CD4-positive, alpha-beta T cell (primary cell): ENCODE data around the gene TH. TPM values are rescaled to one million over a fixed set of nuclear protein-coding genes. Genes with fewer than 3 reads are reported as not detected.

ENCODE experiments used
- ATAC-seq: fragments of 200-7000 bp; cut with Tn5 transposase; one replicate; pipeline ENCODE4 v1.10.0; 2022; ENCODE audit warnings: mild to moderate bottlenecking; ENCODE audit not compliant: poor library complexity
- CTCF ChIA-PET: fragments of 350-600 bp; sonication (Branson Sonifier 250); formaldehyde crosslinking; loops from one replicate; lab custom pipeline; 2021; ENCODE audit warnings: antibody characterized with exemption, inconsistent platforms; lab: Charles Lee
- POLR2A ChIA-PET: fragments of 350-600 bp; sonication (Branson Sonifier 250); formaldehyde crosslinking; loops from one replicate; lab custom pipeline; 2021; ENCODE audit warnings: antibody characterized with exemption, inconsistent platforms; lab: Charles Lee
- DNase-seq, 14 experiments: peaks; one replicate each; pipeline ENCODE4 v3.0.0-alpha.2; 2013 to 2020; ENCODE audit warnings: mixed read lengths in 2 of 14
- H3K27ac ChIP-seq, 2 donors: one replicate each; pipeline versions ENCODE4 v1.5.1 to v1.7.0; 2013; ENCODE audit warnings: low read length in 2 of 2, low read depth in 1 of 2, mild to moderate bottlenecking in 1 of 2
- H3K27me3 ChIP-seq, 2 experiments: 1 replicate in 1 of 2; 2 replicates in 1 of 2; pipeline versions ENCODE4 v1.6.1 to v1.7.0; 2013; ENCODE audit warnings: low read length in 2 of 2, control low read depth in 1 of 2, mild to moderate bottlenecking in 1 of 2, moderate library complexity in 1 of 2; ENCODE audit not compliant: insufficient read depth in 2 of 2, control insufficient read depth in 1 of 2
- H3K36me3 ChIP-seq: one replicate; pipeline ENCODE4 v1.6.1; 2013; ENCODE audit warnings: low read length, control low read depth; ENCODE audit not compliant: insufficient read depth
- H3K4me1 ChIP-seq: one replicate; pipeline ENCODE4 v1.6.1; 2013; ENCODE audit warnings: low read length, control low read depth; ENCODE audit not compliant: insufficient read depth
- H3K4me3 ChIP-seq: one replicate; pipeline ENCODE4 v1.5.1; 2013; ENCODE audit warnings: mild to moderate bottlenecking, low read length, moderate library complexity
- H3K9me3 ChIP-seq, 2 experiments: 1 replicate in 1 of 2; 2 replicates in 1 of 2; pipeline versions ENCODE4 v1.6.1 to v1.7.0; 2013; ENCODE audit warnings: low read length in 2 of 2, mild to moderate bottlenecking in 2 of 2, control low read depth in 1 of 2, moderate library complexity in 1 of 2; ENCODE audit not compliant: control insufficient read depth in 1 of 2, insufficient read depth in 1 of 2
- H3K27ac Mint-ChIP-seq: one replicate; pipeline ENCODE4 v1.8.0; 2020; ENCODE audit warnings: mixed read lengths
- H3K27me3 Mint-ChIP-seq: one replicate; pipeline ENCODE4 v1.8.0; 2021; ENCODE audit warnings: mixed read lengths
- H3K36me3 Mint-ChIP-seq: one replicate; pipeline ENCODE4 v1.8.0; 2021; ENCODE audit warnings: low read depth, mixed read lengths
- H3K4me1 Mint-ChIP-seq: one replicate; pipeline ENCODE4 v1.8.0; 2021; ENCODE audit warnings: low read depth, mixed read lengths
- H3K4me3 Mint-ChIP-seq: one replicate; pipeline ENCODE4 v1.8.0; 2020; ENCODE audit warnings: mild to moderate bottlenecking, mixed read lengths
- H3K9me3 Mint-ChIP-seq: one replicate; pipeline ENCODE4 v1.8.0; 2020; ENCODE audit warnings: mixed read lengths
- CTCF ChIP-seq: fragments of 200-600 bp; IDR thresholded peaks from one replicate; pipeline ENCODE4 v1.8.0; 2022; ENCODE audit warnings: antibody characterized with exemption, mild to moderate bottlenecking
- intact Hi-C, 2 experiments: fragments of 100-400 bp; cut with DNase I in 1 of 2; cut with micrococcal nuclease in 1 of 2; formaldehyde crosslinking; loops; one replicate each; pipeline versions ENCODE4 v1.15.1 to v1.9.0; 2023 to 2025; cut with DNase I, micrococcal nuclease
- total RNA-seq, 174 experiments: library from RNA in 2 of 174; stranded (reverse) in 2 of 174; gene quantifications; one replicate each; pipeline ENCODE4 v1.2.3 and lab custom pipeline; 2021 to 2026

TH gene
- total RNA-seq, 2 experiments from 2014 or later = not detected

- peaks cover 12% of the 10 kb centered on the region for H3K27me3 Mint-ChIP-seq
- Histone ChIP-seq H3K9me3 (no peaks in the 10 kb centered on the region), H3K36me3 (no peaks in the 10 kb centered on the region), H3K27me3 (no peaks in the 10 kb centered on the region), H3K27ac (no peak overlapping the region), H3K4me3 (no peak overlapping the region), H3K4me1 (peaks cover 18% of the 10 kb centered on the region)
- H3K27ac Mint-ChIP-seq = no peak overlapping the region
- POLR2A ChIA-PET = no interaction called here
- no peaks in the 10 kb centered on the region for H3K36me3 Mint-ChIP-seq
- CTCF ChIA-PET = interaction anchor here (1.6 kb wide), 1 partner anchor 227 kb away, joined by 5 read pairs; no protein-coding TSS in a partner anchor
- no peak for DNase-seq
- no peaks in the 10 kb centered on the region for H3K9me3 Mint-ChIP-seq
- intact Hi-C loops = loop anchor here (10.0 kb wide), 2 partner anchors 342 to 702 kb away; no protein-coding TSS in a partner anchor
- no peak overlapping the region for H3K4me3 Mint-ChIP-seq
- no peak for ATAC-seq
- TF ChIP-seq CTCF = no peak
- H3K4me1 Mint-ChIP-seq = peaks cover 13% of the 10 kb centered on the region
Measured at GRCh38 chr11:2193099-2193887, 21.7 kb upstream of the TH start.

GRCh38 chr11:2192435-2192834 lies 20.8 kb upstream of the TH start:
- Histone ChIP-seq H3K4me1 (peaks cover 18% of the 10 kb centered on the region), H3K27ac (no peak overlapping the region), H3K36me3 (no peaks in the 10 kb centered on the region), H3K27me3 (no peaks in the 10 kb centered on the region), H3K4me3 (no peak overlapping the region), H3K9me3 (no peaks in the 10 kb centered on the region)
- ATAC-seq (no peak), DNase-seq (no peak)
- H3K4me1 Mint-ChIP-seq = peaks cover 13% of the 10 kb centered on the region
- no peaks in the 10 kb centered on the region for H3K9me3 Mint-ChIP-seq
- H3K4me3 Mint-ChIP-seq = no peak overlapping the region
- peaks cover 12% of the 10 kb centered on the region for H3K27me3 Mint-ChIP-seq
- no peak overlapping the region for H3K27ac Mint-ChIP-seq
- no peaks in the 10 kb centered on the region for H3K36me3 Mint-ChIP-seq
- intact Hi-C loops = loop anchor here (10.0 kb wide), 2 partner anchors 342 to 702 kb away; no protein-coding TSS in a partner anchor
- CTCF ChIA-PET = interaction anchor here (1.6 kb wide), 1 partner anchor 228 kb away, joined by 5 read pairs; no protein-coding TSS in a partner anchor
- POLR2A ChIA-PET = no interaction called here
- no peak for TF ChIP-seq CTCF

- H3K27ac ChIP-seq = no peak overlapping the region
- no peak overlapping the region for H3K27ac Mint-ChIP-seq
- peaks cover 15% of the 10 kb centered on the region for H3K4me1 ChIP-seq
- ChIA-PET POLR2A (no interaction called here), CTCF (interaction anchor here (1.6 kb wide), 1 partner anchor 229 kb away, joined by 5 read pairs; no protein-coding TSS in a partner anchor)
- ATAC-seq (no peak), DNase-seq (no peak)
- H3K36me3 Mint-ChIP-seq = no peaks in the 10 kb centered on the region
- H3K4me3 Mint-ChIP-seq = no peak overlapping the region
- H3K36me3 ChIP-seq = no peaks in the 10 kb centered on the region
- TF ChIP-seq CTCF = no peak
- H3K4me3 ChIP-seq = no peak overlapping the region
- H3K9me3 Mint-ChIP-seq = no peaks in the 10 kb centered on the region
- no peaks in the 10 kb centered on the region for H3K27me3 ChIP-seq
- intact Hi-C loops = loop anchor here (10.0 kb wide), 2 partner anchors 343 to 703 kb away; no protein-coding TSS in a partner anchor
- peaks cover 12% of the 10 kb centered on the region for H3K27me3 Mint-ChIP-seq
- peaks cover 9% of the 10 kb centered on the region for H3K4me1 Mint-ChIP-seq
- H3K9me3 ChIP-seq = no peaks in the 10 kb centered on the region
Measured at GRCh38 chr11:2191883-2192282, 20.3 kb upstream of the TH start.
